Measurements from ENCODE around the gene MMRN2.
A peak's percentile ranks its signal among the peaks of the same experiment; 100 is the strongest.
"Not testable (repeated sequence)": the region's sequence is repeated elsewhere in the genome, so short reads cannot be mapped to it uniquely, and the experiment has no call there.

Gene MMRN2, protein sequence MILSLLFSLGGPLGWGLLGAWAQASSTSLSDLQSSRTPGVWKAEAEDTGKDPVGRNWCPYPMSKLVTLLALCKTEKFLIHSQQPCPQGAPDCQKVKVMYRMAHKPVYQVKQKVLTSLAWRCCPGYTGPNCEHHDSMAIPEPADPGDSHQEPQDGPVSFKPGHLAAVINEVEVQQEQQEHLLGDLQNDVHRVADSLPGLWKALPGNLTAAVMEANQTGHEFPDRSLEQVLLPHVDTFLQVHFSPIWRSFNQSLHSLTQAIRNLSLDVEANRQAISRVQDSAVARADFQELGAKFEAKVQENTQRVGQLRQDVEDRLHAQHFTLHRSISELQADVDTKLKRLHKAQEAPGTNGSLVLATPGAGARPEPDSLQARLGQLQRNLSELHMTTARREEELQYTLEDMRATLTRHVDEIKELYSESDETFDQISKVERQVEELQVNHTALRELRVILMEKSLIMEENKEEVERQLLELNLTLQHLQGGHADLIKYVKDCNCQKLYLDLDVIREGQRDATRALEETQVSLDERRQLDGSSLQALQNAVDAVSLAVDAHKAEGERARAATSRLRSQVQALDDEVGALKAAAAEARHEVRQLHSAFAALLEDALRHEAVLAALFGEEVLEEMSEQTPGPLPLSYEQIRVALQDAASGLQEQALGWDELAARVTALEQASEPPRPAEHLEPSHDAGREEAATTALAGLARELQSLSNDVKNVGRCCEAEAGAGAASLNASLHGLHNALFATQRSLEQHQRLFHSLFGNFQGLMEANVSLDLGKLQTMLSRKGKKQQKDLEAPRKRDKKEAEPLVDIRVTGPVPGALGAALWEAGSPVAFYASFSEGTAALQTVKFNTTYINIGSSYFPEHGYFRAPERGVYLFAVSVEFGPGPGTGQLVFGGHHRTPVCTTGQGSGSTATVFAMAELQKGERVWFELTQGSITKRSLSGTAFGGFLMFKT

DNA sequence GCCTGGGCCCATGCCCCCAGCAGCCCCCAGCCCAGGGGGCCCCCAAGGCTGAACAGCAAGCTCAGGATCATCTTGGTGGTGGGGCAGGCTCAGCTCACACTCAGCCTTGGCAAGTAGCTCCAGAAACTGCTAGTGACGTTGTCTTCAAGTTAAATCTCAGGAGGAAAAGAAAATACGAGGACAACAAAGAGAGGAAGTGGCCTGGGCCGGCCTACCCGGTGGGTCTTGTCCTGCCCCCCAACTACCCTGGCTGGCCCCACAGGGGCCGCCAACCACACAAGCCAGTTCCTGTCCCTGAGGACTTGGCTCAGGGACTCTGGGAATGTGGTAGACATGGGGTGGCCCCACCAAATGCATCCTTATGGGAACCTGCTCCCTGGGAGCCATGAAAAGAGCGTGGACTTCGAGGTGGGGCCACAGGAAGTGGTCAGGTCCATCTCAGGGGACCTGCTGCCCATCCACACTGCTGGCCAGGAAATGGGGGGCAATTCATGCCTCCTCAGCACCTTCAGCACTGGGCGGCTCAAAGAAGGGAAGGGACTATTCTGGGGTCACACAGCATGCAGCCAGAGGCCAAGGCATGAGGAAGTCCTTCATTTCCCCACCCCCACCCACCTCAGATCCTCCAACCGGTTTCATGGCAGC lies at the start of gene MMRN2:
Gene MMRN2 (minus strand): TSS at position 145 of the 645 bp plus-strand sequence. CDS start 74 bp downstream, at position 71.
- DNase-seq (ENCODE audit: low read depth in 2 of 2), result no peak

DNA sequence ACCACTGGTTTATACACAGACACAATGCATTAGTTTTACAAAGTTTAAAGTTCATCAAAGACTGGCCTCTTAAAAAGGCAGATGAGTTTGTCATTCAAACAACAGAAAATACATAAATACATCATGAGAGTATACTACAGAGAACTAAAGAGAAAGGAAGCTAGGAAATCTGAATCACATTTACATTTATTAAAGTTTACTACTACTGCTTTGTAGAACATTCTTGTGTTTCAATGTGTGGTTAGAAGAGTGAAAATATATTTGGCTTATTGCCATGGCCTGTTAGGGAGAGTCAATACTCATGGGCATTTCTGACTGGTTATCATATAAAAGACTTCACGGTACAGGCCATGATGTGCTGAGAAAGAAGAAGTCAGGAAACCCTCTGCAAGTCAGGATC lies 49.7 kb upstream of the MMRN2 start:
- not testable (repeated sequence) for DNase-seq (ENCODE audit: low read depth in 2 of 2)

DNA sequence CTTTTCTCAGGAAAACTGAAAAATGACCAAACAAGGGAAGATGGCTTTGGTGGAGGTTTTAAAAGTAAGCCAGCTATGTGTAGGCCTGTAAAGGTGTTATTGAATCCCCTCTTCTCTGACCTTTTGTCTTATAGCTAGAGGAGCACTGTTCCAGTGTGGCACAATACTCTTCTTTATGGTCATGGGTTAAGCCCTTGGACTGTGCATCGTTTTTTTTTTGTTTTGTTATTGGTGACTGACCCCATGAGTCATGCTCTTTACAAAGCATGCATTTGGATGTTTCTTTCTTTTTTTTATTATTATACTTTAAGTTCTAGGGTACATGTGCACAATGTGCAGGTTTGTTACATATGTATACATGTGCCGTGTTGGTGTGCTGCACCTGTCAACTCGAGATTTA lies 43.1 kb upstream of the MMRN2 start:
- DNase-seq (ENCODE audit: low read depth in 2 of 2), result no peak

DNA sequence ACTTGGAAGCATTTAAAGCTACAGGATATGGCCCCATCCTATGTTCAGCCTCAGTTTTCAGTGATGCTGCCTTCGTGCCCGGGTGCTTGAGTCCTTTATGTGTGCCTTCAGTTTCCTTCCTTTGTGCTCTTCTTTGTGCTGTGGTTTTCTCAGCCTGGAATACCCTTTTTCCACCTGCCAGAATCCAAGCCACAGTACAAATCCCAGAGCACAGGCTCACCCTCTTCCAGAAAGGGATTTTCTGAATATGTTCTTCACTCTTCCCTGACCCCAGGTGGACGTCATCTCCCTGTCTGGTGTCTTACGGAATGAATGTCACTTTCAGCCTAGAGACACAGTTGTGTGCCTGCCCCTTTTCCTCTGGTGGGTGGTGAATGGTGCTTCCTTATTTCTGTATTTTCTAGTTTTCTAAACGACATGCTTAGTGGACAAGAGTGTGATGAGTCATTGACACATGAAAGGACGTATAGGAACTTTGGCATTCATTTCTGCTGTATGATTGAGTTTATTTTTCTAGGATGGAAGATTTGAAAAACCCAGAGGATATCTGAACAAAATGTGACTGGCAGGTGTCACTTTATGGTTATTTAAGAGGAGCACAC lies 42.5 kb upstream of the MMRN2 start:
- DNase-seq (ENCODE audit: low read depth in 2 of 2), result not testable (repeated sequence)

DNA sequence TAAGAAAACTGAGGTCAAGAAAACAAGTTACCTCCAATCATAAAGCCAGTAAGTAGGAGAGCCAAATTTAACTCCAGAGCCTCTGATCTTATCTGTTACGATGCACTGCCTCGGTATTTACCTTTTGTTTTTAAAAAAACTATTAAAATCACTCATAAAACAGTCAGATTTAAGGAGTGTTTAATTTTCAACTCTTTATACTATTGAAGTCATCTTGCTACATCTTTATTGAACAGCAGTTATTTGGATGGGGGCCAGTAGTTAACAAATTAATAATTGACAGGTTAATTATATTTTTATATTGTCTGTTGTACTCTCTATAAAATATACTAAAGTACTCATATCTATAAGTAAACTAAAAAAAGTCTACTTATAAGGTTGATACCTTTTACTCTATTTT lies 35.5 kb upstream of the MMRN2 start:
- no peak for DNase-seq (ENCODE audit: low read depth in 2 of 2)

DNA sequence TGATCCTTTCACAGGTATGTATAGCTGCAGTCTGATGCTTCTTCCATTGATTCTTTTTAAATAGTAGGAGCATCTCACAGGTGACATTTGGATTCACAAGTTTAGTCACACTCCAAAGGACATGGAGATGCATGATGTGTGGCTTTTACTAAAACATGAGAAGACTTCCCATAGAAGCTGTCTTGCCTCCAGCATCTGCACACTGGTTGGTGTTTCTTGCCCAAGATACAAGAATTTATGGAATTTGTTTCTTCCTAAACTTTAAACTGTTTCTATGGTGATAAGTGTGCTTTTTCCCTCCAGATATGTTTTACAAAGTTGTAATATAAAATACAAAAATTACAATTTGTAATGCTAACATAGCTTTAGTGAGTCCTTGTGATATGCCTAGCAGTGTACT lies 35.0 kb upstream of the MMRN2 start:
- DNase-seq (ENCODE audit: low read depth in 2 of 2), result no peak

DNA sequence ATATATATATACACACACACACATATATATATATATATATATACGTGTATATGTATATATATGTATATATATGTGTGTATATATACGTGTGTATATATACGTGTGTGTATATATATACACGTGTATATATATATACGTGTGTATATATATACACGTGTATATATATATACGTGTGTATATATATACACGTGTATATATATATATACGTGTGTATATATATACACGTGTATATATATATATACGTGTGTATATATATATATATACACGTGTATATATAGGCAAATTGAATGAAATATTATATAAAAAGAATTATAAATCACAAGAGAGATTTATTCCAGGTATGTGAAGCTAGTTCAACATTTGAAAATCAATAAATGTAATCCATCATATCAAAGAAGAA lies 33.9 kb upstream of the MMRN2 start:
- DNase-seq (ENCODE audit: low read depth in 2 of 2), result not testable (repeated sequence)

DNA sequence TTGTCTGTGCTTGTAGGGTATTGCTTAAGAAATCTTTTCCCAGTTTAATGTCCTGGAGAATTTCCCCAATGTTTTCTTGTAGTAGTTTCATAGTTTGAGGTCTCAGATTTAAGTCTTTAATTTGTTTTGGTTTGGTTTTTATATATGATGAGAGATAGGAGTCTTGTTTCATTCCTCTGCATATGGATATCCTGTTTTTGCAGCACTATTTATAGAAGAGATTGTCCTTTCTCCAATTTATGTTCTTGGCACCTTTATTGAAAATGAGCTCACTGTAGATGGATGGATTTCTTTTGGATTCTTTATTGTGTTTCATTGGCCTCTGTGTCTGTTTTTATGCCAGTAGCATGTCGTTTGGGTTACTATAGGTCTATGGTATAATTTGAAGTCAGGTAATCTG lies 31.1 kb upstream of the MMRN2 start:
- no peak for DNase-seq (ENCODE audit: low read depth in 2 of 2)

DNA sequence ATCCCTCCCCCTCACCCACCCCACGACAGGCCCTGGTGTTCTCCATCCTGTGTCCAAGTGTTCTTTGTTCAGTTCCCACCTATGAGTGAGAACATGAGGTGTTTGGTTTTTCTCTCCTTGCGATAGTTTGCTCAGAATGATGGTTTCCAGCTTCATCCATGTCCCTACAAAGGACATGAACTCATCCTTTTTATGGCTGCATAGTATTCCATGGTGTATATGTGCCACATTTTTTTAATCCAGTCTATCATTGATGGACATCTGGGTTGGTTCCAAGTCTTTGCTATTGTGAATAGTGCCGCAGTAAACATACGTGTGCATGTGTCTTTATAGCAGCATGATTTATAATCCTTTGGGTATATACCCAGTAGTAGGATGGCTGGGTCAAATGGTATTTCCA lies 27.1 kb upstream of the MMRN2 start:
- DNase-seq (ENCODE audit: low read depth in 2 of 2), result not testable (repeated sequence)

DNA sequence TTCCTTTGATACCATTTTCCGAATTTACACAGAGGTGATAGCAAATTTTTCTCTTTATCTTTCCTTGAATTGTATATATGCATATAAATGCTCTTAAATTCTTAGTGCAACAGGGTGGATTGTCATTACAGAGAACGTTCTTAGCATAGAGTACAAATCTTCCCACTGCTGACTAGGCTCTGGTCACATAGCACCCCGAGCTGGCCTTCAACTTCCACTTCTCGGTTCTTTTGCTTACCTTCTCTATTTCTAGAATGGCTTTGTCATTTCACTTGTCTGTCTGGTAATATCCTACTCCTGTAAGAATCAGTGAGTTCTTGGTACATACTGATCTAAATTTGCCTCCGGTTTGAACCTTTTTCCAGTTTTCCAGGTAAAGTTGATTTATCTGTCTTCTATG lies 24.3 kb upstream of the MMRN2 start:
- DNase-seq (ENCODE audit: low read depth in 2 of 2), result no peak

DNA sequence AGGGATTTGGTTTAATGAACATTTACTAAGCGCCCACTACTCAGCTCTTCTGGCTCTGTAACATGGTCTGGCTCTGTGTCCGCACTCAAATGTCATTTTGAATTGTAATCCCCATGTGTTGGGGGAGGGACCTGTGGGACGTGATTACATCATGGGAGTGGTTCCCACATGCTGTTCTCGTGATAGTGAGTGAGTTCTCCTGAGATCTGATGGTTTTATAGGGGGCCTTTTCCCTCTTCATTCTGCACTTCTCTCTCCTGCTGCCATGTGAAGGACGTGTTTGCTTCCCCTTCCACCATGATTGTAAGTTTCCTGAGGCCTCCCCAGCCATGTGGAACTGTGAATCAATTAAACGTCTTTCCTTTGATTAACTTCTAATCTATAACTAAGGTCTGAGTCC lies 23.6 kb upstream of the MMRN2 start:
- DNase-seq (ENCODE audit: low read depth in 2 of 2), result not testable (repeated sequence)

DNA sequence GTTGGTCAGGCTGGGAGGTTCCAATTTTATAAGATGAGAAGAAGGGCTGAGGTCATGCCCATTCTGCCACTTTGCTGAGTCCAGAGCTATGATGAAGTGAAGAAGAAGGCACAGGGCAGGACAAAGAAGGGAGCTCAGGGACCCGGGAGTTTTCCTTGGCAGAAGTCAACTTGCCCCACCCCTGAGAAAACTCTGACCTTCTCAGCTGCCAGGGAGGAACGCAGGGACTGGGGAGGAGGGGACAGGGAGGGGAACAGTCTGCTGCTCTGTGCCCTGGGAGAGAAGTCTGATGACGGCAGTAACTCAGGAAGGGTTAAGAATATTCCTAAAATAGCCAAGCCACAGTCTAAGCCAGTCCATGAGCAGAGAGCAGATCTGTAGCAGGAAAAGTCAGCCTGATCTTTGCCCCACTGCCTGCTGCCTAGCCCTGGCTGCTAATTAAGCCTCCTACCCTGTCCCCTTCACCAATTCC lies 22.6 kb upstream of the MMRN2 start:
- DNase-seq (ENCODE audit: low read depth in 2 of 2), result no peak

DNA sequence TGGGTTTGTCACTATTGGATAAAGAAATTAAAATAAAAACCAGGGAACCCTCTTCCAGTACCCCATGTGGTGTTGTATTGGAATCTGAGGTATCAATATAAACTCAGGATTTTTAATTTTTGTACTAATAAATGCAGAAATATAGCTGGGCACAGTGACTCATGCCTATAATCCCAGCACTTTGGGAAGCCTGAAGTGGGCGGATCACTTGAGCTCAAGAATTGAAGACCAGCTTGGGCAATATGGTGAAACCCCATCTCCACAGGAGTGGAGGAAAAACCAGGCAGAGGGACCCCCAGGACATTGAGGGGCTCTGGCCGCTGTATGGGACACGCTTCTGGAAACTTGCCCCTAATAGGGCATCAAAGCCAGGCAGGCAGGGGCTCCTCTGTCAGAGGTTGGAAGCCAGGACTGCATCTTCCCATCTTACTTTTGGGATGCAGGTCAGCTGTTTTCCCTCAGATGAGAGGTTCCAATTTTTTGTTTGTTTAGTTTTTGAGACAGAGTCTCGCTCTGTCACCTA lies 21.9 kb upstream of the MMRN2 start:
- DNase-seq (ENCODE audit: low read depth in 2 of 2), result no peak

DNA sequence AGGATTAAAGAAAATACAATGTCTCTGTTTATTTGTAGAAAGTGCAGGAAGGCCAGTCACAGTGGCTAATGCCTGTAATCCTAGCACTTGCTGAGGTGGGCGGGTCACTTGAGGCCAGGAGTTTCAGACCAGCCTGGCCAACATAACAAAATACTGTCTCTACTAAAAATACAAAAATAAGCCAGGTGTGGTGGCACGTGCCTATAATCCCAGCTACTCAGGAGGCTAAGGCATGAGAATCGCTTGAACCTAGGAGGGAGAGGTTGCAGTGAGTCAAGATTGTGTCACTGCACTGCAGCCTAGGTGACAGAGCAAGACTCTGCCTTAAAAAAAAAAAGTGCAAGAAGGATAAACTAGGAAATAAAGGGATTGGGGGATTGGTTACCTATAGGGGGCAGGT lies 21.0 kb upstream of the MMRN2 start:
- not testable (repeated sequence) for DNase-seq (ENCODE audit: low read depth in 2 of 2)

DNA sequence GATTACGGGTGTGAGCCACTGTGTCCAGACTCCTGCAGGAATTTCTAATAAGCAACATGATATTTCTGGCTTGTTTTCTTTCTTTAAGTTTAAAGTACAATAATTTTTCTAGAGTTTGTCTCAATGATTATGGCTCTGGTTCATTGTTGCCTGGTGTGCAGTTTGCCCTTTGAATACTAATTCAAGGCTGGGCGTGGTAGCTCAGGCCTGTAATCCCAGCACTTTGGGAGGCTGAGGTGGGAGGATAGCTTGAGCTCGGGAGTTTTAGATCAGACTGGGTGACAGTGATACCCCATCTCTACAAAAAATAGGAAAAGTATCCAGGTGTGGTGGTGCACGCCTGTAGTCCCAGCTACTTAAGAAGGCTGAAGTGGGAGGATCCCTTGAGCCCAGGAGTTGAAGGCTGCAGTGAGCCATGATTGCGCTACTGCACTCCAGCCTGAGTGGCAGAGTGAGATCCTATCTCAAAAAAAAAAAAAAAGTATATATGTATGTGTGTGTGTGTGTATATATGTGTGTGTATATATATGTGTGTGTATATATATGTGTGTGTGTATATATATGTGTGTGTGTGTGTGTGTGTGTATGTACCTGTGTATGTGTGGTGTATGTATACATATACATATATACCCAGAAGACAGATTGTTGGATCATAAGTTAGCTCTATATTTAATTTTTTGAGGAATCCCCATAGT lies 19.1 kb upstream of the MMRN2 start:
- DNase-seq (ENCODE audit: low read depth in 2 of 2), result no peak

DNA sequence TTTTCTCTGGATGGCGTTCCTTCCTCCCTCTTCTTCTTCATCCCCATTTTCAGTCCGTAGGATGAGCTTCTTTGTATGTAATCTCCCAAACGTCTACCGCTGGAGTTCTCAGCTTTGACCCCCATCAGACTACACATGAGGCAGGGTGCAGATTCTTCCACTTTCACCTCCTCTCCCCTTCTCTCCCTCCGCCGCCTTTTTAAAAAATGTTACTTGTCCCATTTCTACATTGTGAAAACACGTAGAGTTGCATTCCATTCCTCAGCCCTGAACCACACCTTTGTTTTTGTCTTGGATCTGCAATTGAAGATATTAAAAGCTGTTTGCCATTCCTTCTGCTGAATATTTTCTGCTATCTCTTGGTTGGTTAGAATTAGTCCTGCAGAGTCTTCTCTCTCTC lies 17.1 kb upstream of the MMRN2 start:
- no peak for DNase-seq (ENCODE audit: low read depth in 2 of 2)

DNA sequence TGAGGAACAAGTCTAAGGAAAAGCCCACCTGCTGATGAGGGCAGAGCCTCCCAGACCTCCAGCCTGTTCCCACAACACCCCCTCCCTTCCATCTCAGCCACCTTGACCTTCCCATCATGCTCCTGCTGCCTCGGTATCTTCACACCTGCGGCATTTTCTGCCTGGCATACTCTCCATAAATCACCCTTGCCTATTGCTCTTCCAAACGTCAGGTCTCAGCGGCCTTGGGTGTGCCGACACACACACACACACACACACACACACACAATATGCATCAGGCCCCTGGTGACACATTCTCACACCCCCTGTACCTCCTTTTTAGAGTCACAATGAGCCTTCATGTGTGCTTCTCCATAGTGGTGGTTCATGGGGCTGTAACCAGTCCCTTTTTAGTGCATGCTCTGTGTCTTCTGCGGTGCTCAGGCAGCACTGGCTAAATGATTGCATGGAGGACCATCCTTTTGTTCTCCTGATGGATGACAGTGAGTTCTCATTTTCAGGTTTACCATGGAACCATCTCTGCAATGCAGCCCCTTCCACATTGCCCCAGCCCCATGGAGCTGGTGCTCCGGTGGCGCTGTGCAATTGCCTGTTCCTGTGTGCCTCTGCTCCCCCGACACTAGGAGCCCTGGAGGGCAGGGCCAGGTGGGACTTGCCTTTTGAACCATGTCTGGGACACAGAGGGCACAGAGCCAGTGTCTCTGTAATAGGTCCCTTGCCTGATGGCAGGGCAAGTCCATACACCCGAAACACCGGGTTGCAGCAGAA lies 15.4 kb upstream of the MMRN2 start:
- no peak for DNase-seq (ENCODE audit: low read depth in 2 of 2)

DNA sequence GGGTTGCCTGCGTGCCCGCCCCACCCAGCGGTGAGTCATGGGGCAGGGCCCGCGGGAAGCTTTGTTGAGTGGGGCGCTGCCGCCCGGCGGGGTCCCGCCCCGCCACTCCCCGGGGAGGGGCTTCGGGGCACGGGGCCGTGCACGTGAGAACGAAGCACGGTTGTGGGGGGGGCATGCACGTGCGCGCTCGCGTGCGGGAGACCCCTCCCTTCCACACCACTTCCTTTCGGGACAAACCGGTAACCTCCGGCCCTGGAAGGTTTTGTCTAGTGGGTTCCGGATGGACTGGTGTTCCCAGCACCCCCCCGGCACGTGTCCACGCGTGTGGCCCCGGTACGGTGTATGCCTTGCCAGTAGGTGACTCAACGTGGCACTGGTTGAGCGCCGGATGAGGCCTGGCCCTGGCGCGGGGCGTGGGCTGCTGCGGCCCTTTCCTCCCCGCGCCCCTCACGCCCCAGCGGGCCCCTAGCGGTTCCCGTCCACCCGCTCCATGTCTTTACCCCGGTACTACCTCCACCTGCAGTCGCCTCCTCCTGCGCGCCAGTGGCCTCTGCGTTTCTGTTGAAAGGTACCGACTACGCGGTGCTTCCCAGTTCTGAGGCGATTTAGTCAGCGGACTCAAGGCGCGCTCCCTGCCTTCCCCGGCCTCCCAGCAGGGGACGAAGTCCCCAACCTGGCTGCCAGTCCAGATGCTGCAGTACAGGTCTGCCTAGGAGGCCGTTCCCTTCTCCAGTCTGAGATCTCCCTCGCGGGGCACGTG lies 14.0 kb upstream of the MMRN2 start:
- peak; percentile 74 to 79 for DNase-seq (ENCODE audit: low read depth in 2 of 2)

DNA sequence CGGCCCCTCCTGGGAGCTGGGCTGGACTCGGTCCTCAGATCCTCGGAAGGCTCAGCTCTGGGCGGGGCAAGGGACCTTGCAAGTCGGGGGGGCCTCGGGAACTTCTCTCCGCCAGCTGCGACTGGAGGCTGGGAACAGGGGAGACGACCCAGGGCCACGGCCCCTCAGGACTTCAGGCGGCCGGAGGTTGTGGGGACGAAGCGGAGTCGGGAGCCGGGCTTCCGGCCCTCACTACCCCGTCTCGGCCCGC lies 13.5 kb upstream of the MMRN2 start:
- no peak for DNase-seq (ENCODE audit: low read depth in 2 of 2)

Data from stimulated activated CD4-positive, alpha-beta T cell treated with anti-CD3 and anti-CD28 coated beads, Interleukin-12 subunit alpha, Interleukin-12 subunit beta, amount 100 ng/mL, for 24 hours (primary cell).